Activated CD8-positive, alpha-beta memory T cell treated with anti-CD3 and anti-CD28 coated beads for 1 hour (primary cell): ENCODE results near the gene ALDH1A2.

ENCODE experiments used
- DNase-seq, 2 donors: peaks; one replicate each; pipeline ENCODE4 v3.0.0-alpha.2; 2020; ENCODE audit warnings: low read depth in 1 of 2; ENCODE audit errors: extremely low read depth in 1 of 2

ALDH1A2 gene

GRCh38 chr15:57947282-57947681 lies 118.2 kb downstream of the ALDH1A2 start:
- DNase-seq = no peak

- DNase-seq = no peak
These were observed 118.9 kb downstream of the ALDH1A2 start for GRCh38 chr15:57946491-57947048.

DNA sequence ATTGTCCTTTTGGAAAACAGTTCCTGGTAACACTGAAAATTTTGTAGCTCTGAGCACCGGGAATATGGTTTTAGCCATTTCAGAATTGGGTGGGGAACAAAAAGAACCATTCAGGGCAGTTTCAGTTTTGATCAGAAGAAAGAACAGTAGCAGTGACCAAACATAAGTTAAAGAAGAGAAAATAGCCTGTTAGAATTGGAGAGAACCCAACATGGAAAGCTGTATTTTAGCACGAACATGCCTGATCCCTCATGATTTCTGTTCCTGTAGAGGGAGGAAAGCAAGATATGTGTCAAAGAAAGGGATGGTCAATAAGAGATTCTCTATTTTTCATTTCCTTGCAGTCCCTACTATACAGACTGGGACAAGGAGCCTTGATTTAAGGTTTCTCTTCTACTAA lies 119.9 kb downstream of the ALDH1A2 start:
- DNase-seq = no peak

DNA sequence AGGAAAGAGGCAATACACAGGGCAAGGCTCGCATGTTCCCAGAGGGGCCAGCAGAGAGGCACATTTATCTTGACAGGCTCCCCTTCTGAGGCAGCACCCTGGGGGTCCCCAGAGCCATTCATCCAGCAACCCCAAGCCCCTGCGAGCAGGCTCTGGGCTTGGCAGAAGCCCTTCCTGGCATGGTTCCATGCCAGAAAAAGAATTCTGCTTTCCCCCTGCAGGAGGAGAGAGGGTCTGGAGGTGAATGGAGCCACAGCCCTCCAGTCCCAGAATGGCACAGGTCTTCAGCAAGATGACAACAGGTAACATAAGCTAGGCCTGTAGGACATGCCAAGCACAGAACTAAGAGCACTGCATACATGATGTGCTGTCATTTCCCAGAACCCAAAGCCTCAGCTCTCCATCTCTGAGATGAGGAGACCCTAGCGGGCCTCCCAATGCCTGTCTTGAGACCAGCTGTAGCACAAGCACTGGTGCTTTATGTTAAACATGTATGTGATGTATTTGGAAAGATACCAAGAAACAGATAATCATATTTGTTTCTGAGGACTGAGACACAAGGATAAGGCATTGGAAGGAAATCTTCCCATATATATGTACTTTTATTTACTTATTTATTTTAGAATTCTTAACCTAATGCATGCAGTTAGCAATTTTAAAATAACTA lies 121.6 kb downstream of the ALDH1A2 start:
- no peak for DNase-seq

GRCh38 chr15:57943171-57943570 lies 122.3 kb downstream of the ALDH1A2 start:
- DNase-seq = no peak

- DNase-seq = no peak
These were observed 123.7 kb downstream of the ALDH1A2 start for GRCh38 chr15:57941816-57942215.

GRCh38 chr15:57932348-57932747 lies 133.2 kb downstream of the ALDH1A2 start:
- DNase-seq = no peak

DNA sequence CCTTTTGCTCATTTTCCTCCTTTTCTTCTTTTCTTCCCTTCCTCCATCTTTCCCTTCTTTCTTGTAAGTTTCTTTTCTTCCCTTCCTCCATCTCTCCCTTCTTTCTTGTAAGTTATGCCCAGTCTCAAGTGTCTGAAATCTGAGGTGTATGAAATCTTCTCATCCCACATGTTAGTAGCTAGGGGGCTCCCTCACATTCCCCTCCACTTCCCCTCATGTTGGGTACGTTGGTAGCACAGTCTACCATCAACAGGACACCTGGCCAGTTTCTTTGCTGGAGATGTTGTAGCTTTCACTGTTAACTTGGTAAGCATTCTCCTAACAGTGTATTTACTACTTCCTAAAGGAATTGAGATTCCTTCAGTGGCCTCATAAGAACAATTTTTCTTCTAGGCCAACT lies 133.9 kb downstream of the ALDH1A2 start:
- no peak for DNase-seq

DNA sequence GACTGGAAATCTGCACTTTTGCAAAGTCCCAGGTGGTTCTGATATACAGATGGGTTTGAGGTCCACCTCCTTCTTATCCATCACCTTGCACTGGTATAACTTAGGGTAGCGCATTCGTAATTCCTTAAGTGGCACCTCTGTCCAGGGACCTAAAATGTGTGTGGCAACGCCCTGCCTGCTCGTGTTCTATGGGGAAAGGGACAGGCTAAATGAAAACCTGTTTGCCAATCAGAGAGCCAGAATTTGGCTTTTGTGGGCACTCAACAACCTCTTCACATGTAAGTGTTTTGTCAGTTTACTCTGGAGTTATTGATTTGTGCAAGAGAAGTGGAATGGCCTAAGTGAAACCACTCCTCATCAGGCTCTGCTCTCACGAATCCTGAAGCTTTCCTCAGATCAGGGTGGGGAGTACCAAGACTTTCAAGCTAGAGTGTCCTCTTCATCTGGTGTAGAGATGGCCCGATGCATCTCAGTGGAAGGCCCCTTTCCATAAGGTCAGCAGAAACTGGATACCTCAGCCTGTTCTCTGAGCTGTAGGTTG lies 138.3 kb downstream of the ALDH1A2 start:
- no peak for DNase-seq

- DNase-seq = no peak
These were observed 139.9 kb downstream of the ALDH1A2 start for GRCh38 chr15:57925650-57926049.

GRCh38 chr15:57924598-57924997 lies 140.9 kb downstream of the ALDH1A2 start:
- no peak for DNase-seq

DNA sequence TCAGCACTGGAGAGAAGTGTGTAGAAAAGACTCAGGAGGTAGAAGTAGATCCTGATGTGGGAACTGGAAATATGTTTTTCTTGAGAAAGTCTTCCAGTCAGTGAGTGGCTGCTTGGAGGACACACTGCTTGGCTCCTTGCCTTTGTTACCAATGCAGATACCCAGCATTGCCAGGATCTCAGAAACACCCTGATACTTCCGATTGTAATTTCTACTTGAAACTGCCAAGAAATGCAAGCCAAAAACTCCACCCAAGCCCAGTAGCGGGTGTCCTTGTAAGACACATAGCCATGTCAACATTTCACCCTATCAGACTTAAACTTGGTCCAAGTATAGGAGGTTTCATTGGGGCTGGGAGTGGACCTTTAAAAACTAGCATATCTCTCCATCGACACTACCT lies 141.8 kb downstream of the ALDH1A2 start:
- DNase-seq = no peak

DNA sequence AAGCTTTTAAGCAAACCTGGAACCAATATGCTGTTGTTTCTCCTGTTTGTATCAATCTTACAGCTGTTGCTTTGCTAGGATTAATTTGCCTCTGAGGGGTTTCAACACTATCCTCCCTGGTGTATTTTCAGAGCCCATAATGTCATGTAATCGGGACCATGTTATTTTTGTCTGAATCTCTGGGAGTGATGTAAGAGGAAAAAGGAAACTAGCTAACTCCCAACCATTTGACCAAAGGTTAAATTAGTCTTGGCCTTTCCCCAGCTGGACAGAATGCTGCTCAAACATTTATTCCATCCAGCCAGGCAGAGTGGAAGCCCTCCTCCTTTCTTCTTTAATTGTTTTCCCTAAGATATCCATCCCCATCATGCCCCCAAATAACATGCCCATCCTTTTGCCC lies 142.2 kb downstream of the ALDH1A2 start:
- DNase-seq = no peak

GRCh38 chr15:57922776-57923175 lies 142.7 kb downstream of the ALDH1A2 start:
- DNase-seq = no peak

- DNase-seq = no peak
These were observed 144.1 kb downstream of the ALDH1A2 start for GRCh38 chr15:57921371-57921770.

DNA sequence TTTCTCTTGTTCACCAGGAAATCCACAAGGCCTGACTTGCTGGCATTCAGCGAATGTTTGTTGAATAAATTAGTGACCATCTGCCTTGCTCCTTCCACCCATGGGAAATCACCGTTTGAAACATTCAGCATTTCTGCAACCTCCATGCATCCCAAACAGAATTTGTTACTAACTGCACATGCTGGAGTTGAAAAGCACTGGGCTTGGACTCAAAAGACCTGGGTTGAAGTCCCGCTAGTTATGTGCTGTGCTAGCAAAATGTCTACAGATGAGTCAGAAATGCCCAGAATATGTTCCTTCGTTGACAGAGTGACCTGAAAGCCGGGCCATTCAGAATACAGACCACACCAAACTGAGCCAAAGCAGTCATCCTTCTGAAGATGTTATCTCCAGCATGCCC lies 144.6 kb downstream of the ALDH1A2 start:
- no peak for DNase-seq

DNA sequence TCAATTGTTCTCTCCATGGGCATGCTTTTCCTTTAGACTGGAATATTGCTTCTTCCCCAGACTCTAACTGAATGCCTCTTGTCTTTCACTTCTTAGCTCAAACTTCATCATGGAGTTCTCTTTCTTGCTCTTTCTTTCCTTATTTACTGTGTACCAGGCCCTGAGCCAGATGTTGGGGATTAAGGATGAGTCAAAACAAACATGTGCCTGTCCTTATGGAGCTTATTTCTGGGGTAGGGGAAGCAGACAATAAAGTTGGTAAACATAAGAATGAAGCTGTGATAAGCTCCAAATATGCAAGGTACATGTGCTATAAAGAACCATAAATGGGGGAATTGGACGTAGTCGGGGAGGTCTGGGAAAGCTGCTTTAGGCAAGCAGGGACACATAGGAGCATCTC lies 145.8 kb downstream of the ALDH1A2 start:
- no peak for DNase-seq

GRCh38 chr15:57917998-57918397 lies 147.5 kb downstream of the ALDH1A2 start:
- DNase-seq = no peak

DNA sequence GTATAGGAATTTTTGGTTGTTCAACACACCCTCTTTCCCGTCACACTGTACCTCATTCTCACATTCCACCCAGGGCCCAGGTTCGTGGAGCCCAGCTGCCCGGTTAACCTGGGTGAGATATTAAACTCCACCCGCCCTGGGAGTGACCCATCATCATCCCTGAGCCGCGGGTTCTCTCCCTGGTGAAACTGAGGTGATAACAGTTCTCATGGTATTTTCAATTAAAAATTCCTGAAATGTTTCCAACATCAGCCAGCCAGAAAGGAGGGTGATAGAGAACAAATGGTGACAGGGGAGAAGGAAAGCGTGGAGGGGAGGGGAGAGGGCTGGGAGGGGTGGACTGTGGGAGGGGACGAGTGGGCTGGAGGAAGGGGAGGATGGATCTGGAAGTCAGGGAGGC lies 148.8 kb downstream of the ALDH1A2 start:
- no peak for DNase-seq

- DNase-seq = no peak
These were observed 149.5 kb downstream of the ALDH1A2 start for GRCh38 chr15:57915827-57916531.

- DNase-seq = no peak
These were observed 151.0 kb downstream of the ALDH1A2 start for GRCh38 chr15:57914350-57915055.
